ENCODE results near the gene ONECUT3. TPM values are rescaled to one million over a fixed set of nuclear protein-coding genes. Genes with fewer than 3 reads are reported as not detected.
A peak's percentile ranks its signal among the peaks of the same experiment; 100 is the strongest.

ONECUT3 gene
- total and polyA plus RNA-seq, 4 donors: not detected

DNA sequence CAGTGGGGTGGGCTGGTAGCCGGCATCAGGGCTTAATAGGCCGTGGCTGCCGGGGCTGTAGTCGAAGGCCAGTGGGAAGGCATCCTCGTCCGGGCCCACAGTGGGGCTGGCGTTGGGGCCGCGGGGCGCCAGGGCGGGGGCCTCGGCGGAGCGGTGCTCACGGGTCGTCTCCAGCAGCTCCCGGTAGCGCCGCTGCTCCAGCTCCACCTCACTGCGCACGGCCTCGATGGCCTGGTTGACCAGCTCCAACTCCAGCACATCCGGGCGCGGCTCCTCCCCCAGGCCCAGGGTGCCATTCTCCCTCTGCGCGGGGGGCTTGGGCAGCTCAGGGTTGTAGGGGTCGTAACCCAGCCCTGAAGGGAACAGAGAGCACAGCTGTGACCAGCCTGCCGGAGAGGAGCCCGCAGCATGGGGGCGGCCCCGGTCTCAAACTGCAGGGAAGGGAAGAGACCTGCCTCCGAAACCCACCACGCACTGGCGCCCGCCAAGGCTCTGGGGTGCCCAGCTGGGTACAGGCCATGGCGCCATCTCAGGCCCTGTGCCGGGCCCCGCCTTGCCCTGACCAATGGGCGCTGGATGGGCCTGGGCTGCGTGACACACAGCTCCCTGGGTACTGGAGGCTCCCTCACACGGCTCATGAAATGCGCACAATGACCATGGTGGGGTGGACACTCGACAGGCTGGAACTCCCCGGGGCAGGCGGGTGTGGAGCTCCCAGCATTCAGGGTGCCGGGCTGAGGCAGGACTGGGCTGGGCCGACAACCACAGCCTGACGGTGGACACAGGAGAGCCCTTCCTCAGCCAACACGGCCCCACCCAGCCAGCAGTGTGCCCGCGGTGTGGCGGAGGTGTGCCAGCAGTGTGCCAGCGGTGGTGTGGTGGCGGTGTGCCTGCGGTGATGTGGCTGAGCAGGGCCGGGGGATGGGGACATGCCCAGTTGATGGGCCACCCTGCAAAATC is 75.3 kb downstream of the ONECUT3 start:
- Histone ChIP-seq H3K4me1 (ENCODE audit: control insufficient read depth in 4 of 4, insufficient read depth in 4 of 4, low read length in 3 of 4) (peaks cover 15 to 49% (median 25%) of the 10 kb centered on the region in 4 donors), H3K4me3 (ENCODE audit: low read depth in 1 of 3, low read length in 3 of 3) (no peak overlapping the region), H3K27ac (ENCODE audit: low read depth in 1 of 2, low read length in 2 of 2) (peak overlapping the region in 1 of 2 donors; percentile 12), H3K27me3 (ENCODE audit: control insufficient read depth in 4 of 4, insufficient read depth in 4 of 4, low read length in 3 of 4) (no peaks in the 10 kb centered on the region), H3K36me3 (ENCODE audit: control insufficient read depth in 4 of 4, insufficient read depth in 3 of 4, low read depth in 1 of 4, low read length in 3 of 4) (peaks cover 2 to 7% (median 5%) of the 10 kb centered on the region in 4 donors), H3K9ac (ENCODE audit: low read depth in 1 of 2, low read length in 2 of 2) (no peak overlapping the region), H3K9me3 (ENCODE audit: control insufficient read depth in 4 of 4, low read length in 3 of 4) (no peaks in the 10 kb centered on the region)
- 91% methylated on average over 57 of the region's 57 CpGs for WGBS
- TF ChIP-seq, protein P1, sequence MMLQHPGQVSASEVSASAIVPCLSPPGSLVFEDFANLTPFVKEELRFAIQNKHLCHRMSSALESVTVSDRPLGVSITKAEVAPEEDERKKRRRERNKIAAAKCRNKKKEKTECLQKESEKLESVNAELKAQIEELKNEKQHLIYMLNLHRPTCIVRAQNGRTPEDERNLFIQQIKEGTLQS (IDR thresholded peaks at IDR 0.05): no peak
- no peak for TF ChIP-seq HNF4G (IDR thresholded peaks at IDR 0.05)
- DNase-seq (ENCODE audit: low spot score): no peak

- no peak for DNase-seq (ENCODE audit: low spot score)
- no peak overlapping the region for H3K4me3 ChIP-seq (ENCODE audit: low read depth in 1 of 3, low read length in 3 of 3)
- WGBS: 58% methylated on average over 11 of the region's 11 CpGs
- no peaks in the 10 kb centered on the region for H3K9me3 ChIP-seq (ENCODE audit: control insufficient read depth in 4 of 4, low read length in 3 of 4)
- peaks cover 18 to 63% (median 33%) of the 10 kb centered on the region in 4 donors for H3K4me1 ChIP-seq (ENCODE audit: control insufficient read depth in 4 of 4, insufficient read depth in 4 of 4, low read length in 3 of 4)
- H3K27me3 ChIP-seq (ENCODE audit: control insufficient read depth in 4 of 4, insufficient read depth in 4 of 4, low read length in 3 of 4): no peaks in the 10 kb centered on the region
- H3K27ac ChIP-seq (ENCODE audit: low read depth in 1 of 2, low read length in 2 of 2): no peak overlapping the region
- no peak for TF ChIP-seq JUND (IDR thresholded peaks at IDR 0.05)
- TF ChIP-seq SP1 (IDR thresholded peaks at IDR 0.05): no peak
- no peak for TF ChIP-seq FOXA2 (IDR thresholded peaks at IDR 0.05)
- TF ChIP-seq EGR1 (IDR thresholded peaks at IDR 0.05; ENCODE audit: low read depth in 2 of 2): no peak
- TF ChIP-seq FOXA1 (IDR thresholded peaks at IDR 0.05): no peak
- TF ChIP-seq, protein P2, sequence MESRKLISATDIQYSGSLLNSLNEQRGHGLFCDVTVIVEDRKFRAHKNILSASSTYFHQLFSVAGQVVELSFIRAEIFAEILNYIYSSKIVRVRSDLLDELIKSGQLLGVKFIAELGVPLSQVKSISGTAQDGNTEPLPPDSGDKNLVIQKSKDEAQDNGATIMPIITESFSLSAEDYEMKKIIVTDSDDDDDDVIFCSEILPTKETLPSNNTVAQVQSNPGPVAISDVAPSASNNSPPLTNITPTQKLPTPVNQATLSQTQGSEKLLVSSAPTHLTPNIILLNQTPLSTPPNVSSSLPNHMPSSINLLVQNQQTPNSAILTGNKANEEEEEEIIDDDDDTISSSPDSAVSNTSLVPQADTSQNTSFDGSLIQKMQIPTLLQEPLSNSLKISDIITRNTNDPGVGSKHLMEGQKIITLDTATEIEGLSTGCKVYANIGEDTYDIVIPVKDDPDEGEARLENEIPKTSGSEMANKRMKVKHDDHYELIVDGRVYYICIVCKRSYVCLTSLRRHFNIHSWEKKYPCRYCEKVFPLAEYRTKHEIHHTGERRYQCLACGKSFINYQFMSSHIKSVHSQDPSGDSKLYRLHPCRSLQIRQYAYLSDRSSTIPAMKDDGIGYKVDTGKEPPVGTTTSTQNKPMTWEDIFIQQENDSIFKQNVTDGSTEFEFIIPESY (IDR thresholded peaks at IDR 0.05): no peak
- H3K36me3 ChIP-seq (ENCODE audit: control insufficient read depth in 4 of 4, insufficient read depth in 3 of 4, low read depth in 1 of 4, low read length in 3 of 4): peaks cover 0 to 7% (median 3%) of the 10 kb centered on the region in 4 donors
- no peak overlapping the region for H3K9ac ChIP-seq (ENCODE audit: low read depth in 1 of 2, low read length in 2 of 2)
Observed at GRCh38 chr19:1829958-1830357, 76.7 kb downstream of the ONECUT3 start.

GRCh38 chr19:1830568-1830967 is 77.3 kb downstream of the ONECUT3 start:
- no peak overlapping the region for H3K9ac ChIP-seq (ENCODE audit: low read depth in 1 of 2, low read length in 2 of 2)
- peaks cover 18 to 65% (median 34%) of the 10 kb centered on the region in 4 donors for H3K4me1 ChIP-seq (ENCODE audit: control insufficient read depth in 4 of 4, insufficient read depth in 4 of 4, low read length in 3 of 4)
- H3K27ac ChIP-seq (ENCODE audit: low read depth in 1 of 2, low read length in 2 of 2): no peak overlapping the region
- no peaks in the 10 kb centered on the region for H3K9me3 ChIP-seq (ENCODE audit: control insufficient read depth in 4 of 4, low read length in 3 of 4)
- peaks cover 0 to 7% (median 3%) of the 10 kb centered on the region in 4 donors for H3K36me3 ChIP-seq (ENCODE audit: control insufficient read depth in 4 of 4, insufficient read depth in 3 of 4, low read depth in 1 of 4, low read length in 3 of 4)
- WGBS: 92% methylated on average over 15 of the region's 15 CpGs
- H3K27me3 ChIP-seq (ENCODE audit: control insufficient read depth in 4 of 4, insufficient read depth in 4 of 4, low read length in 3 of 4): no peaks in the 10 kb centered on the region
- no peak for DNase-seq (ENCODE audit: low spot score)
- no peak overlapping the region for H3K4me3 ChIP-seq (ENCODE audit: low read depth in 1 of 3, low read length in 3 of 3)
- TF ChIP-seq RAD21 (IDR thresholded peaks at IDR 0.05): no peak
- TF ChIP-seq, protein P3, sequence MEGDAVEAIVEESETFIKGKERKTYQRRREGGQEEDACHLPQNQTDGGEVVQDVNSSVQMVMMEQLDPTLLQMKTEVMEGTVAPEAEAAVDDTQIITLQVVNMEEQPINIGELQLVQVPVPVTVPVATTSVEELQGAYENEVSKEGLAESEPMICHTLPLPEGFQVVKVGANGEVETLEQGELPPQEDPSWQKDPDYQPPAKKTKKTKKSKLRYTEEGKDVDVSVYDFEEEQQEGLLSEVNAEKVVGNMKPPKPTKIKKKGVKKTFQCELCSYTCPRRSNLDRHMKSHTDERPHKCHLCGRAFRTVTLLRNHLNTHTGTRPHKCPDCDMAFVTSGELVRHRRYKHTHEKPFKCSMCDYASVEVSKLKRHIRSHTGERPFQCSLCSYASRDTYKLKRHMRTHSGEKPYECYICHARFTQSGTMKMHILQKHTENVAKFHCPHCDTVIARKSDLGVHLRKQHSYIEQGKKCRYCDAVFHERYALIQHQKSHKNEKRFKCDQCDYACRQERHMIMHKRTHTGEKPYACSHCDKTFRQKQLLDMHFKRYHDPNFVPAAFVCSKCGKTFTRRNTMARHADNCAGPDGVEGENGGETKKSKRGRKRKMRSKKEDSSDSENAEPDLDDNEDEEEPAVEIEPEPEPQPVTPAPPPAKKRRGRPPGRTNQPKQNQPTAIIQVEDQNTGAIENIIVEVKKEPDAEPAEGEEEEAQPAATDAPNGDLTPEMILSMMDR (IDR thresholded peaks at IDR 0.05; ENCODE audit: low read depth, low read length, missing input control): no peak
- no peak for TF ChIP-seq REST (IDR thresholded peaks at IDR 0.05)
- no peak for TF ChIP-seq SP1 (IDR thresholded peaks at IDR 0.05)
- no peak for TF ChIP-seq FOXA2 (IDR thresholded peaks at IDR 0.05)
- no peak for TF ChIP-seq TAF1 (conservative IDR thresholded peaks at IDR 0.05)
- TF ChIP-seq, protein P1 (IDR thresholded peaks at IDR 0.05): no peak
- no peak for TF ChIP-seq RXRA (IDR thresholded peaks at IDR 0.05)
- TF ChIP-seq EGR1 (IDR thresholded peaks at IDR 0.05; ENCODE audit: low read depth in 2 of 2): no peak
- TF ChIP-seq HNF4A (conservative IDR thresholded peaks at IDR 0.05): no peak
- TF ChIP-seq NR2F2 (IDR thresholded peaks at IDR 0.05): no peak
- no peak for TF ChIP-seq YY1 (IDR thresholded peaks at IDR 0.05)
- no peak for TF ChIP-seq GABPA (IDR thresholded peaks at IDR 0.05 in 1 of 2, conservative IDR thresholded peaks at IDR 0.05 in 1 of 2)

Measured in liver (tissue), 9 donors.